Neural progenitor cell (in vitro differentiated cells): ENCODE results near the gene SPATA6.

Source experiments
- CTCF ChIP-seq: fragments of 200-600 bp; sonication (generic); IDR thresholded peaks from 2 replicates; pipeline ENCODE4 v1.5.1; 2017; ENCODE audit warnings: antibody characterized with exemption, mild to moderate bottlenecking
- EZH2 ChIP-seq: fragments of 200-600 bp; sonication (generic); IDR thresholded peaks from 2 replicates; pipeline ENCODE4 v1.6.1; 2017; ENCODE audit warnings: antibody characterized with exemption, mild to moderate bottlenecking, moderate library complexity
- EZH2phosphoT487 ChIP-seq: fragments of 200-600 bp; sonication (generic); IDR thresholded peaks from 2 replicates; pipeline ENCODE4 v1.6.1; 2017; ENCODE audit warnings: antibody characterized with exemption

- TF ChIP-seq CTCF = no peak
- TF ChIP-seq EZH2 = no peak
- TF ChIP-seq EZH2phosphoT487 = no peak
Observed at GRCh38 chr1:48333316-48333715, 138.7 kb downstream of the SPATA6 start.
